ENCODE data around the gene IGF1R.

Gene IGF1R

GRCh38 chr15:98676586-98677270 lies 28.4 kb downstream of the IGF1R start:
- DNase-seq, result no peak

GRCh38 chr15:98677345-98678059 lies 29.2 kb downstream of the IGF1R start:
- no peak for DNase-seq

- no peak for DNase-seq
These were observed 30.1 kb downstream of the IGF1R start for GRCh38 chr15:98678484-98678883.

GRCh38 chr15:98681061-98681460 lies 32.7 kb downstream of the IGF1R start:
- no peak for DNase-seq

GRCh38 chr15:98682992-98683701 lies 34.8 kb downstream of the IGF1R start:
- no peak for DNase-seq

GRCh38 chr15:98683831-98684230 lies 35.5 kb downstream of the IGF1R start:
- DNase-seq, result no peak

GRCh38 chr15:98684436-98684835 lies 36.1 kb downstream of the IGF1R start:
- DNase-seq, result no peak

GRCh38 chr15:98684995-98685525 lies 36.7 kb downstream of the IGF1R start:
- DNase-seq, result no peak

- no peak for DNase-seq
These were observed 38.6 kb downstream of the IGF1R start for GRCh38 chr15:98686983-98687382.

GRCh38 chr15:98689431-98689861 lies 41.1 kb downstream of the IGF1R start:
- no peak for DNase-seq

- DNase-seq, result no peak
These were observed 42.1 kb downstream of the IGF1R start for GRCh38 chr15:98690272-98690950.

GRCh38 chr15:98692213-98692612 lies 43.9 kb downstream of the IGF1R start:
- no peak for DNase-seq

- DNase-seq, result no peak
These were observed 45.8 kb downstream of the IGF1R start for GRCh38 chr15:98694161-98694560.

- DNase-seq, result no peak
These were observed 50.5 kb downstream of the IGF1R start for GRCh38 chr15:98698792-98699191.

- no peak for DNase-seq
These were observed 51.5 kb downstream of the IGF1R start for GRCh38 chr15:98699591-98700424.

GRCh38 chr15:98700519-98700918 lies 52.2 kb downstream of the IGF1R start:
- no peak for DNase-seq

- no peak for DNase-seq
These were observed 54.9 kb downstream of the IGF1R start for GRCh38 chr15:98703126-98703685.

GRCh38 chr15:98705070-98705469 lies 56.7 kb downstream of the IGF1R start:
- DNase-seq, result no peak

- no peak for DNase-seq
These were observed 58.0 kb downstream of the IGF1R start for GRCh38 chr15:98706387-98706786.

GRCh38 chr15:98706986-98707385 lies 58.6 kb downstream of the IGF1R start:
- no peak for DNase-seq

GRCh38 chr15:98708037-98708590 lies 59.8 kb downstream of the IGF1R start:
- no peak for DNase-seq
